8988T (cell line): ENCODE results near the gene GLIS1.

Experiments used
- DNase-seq: peaks from one replicate; pipeline ENCODE4 v3.0.0; 2011

The GLIS1 gene

GRCh38 chr1:53589043-53589887 lies 149.7 kb downstream of the GLIS1 start:
- no peak for DNase-seq

- no peak for DNase-seq
Measured at GRCh38 chr1:53588053-53588779, 150.7 kb downstream of the GLIS1 start.

GRCh38 chr1:53587252-53587988 lies 151.5 kb downstream of the GLIS1 start:
- DNase-seq: no peak

GRCh38 chr1:53586765-53587164 lies 152.2 kb downstream of the GLIS1 start:
- DNase-seq: no peak

GRCh38 chr1:53585565-53585964 lies 153.4 kb downstream of the GLIS1 start:
- no peak for DNase-seq

GRCh38 chr1:53585129-53585528 lies 153.8 kb downstream of the GLIS1 start:
- no peak for DNase-seq

- DNase-seq: no peak
Measured at GRCh38 chr1:53584777-53585107, 154.2 kb downstream of the GLIS1 start.

- no peak for DNase-seq
Measured at GRCh38 chr1:53583868-53584776, 154.8 kb downstream of the GLIS1 start.

- no peak for DNase-seq
Measured at GRCh38 chr1:53583021-53583867, 155.7 kb downstream of the GLIS1 start.

- DNase-seq: no peak
Measured at GRCh38 chr1:53582211-53583020, 156.5 kb downstream of the GLIS1 start.

- no peak for DNase-seq
Measured at GRCh38 chr1:53581476-53581875, 157.5 kb downstream of the GLIS1 start.

GRCh38 chr1:53580739-53581475 lies 158.1 kb downstream of the GLIS1 start:
- DNase-seq: no peak

GRCh38 chr1:53580009-53580400 lies 159.0 kb downstream of the GLIS1 start:
- no peak for DNase-seq

GRCh38 chr1:53579221-53580008 lies 159.5 kb downstream of the GLIS1 start:
- no peak for DNase-seq

GRCh38 chr1:53578358-53578757 lies 160.6 kb downstream of the GLIS1 start:
- no peak for DNase-seq

GRCh38 chr1:53577761-53578100 lies 161.2 kb downstream of the GLIS1 start:
- no peak for DNase-seq

- no peak for DNase-seq
Measured at GRCh38 chr1:53576866-53577760, 161.9 kb downstream of the GLIS1 start.

- no peak for DNase-seq
Measured at GRCh38 chr1:53576381-53576801, 162.6 kb downstream of the GLIS1 start.
